ENCODE results near the gene INSC.

Gene INSC

GRCh38 chr11:15099267-15099666, 15.5 kb upstream of the INSC start:
- ATAC-seq (no peak), DNase-seq (no peak)
- no peaks in the 10 kb centered on the region for H3K4me1 Mint-ChIP-seq
- H3K4me3 Mint-ChIP-seq, result no peak overlapping the region
- no peaks in the 10 kb centered on the region for H3K9me3 Mint-ChIP-seq
- peaks cover 16% of the 10 kb centered on the region for H3K27me3 Mint-ChIP-seq
- peaks cover 2% of the 10 kb centered on the region for H3K36me3 Mint-ChIP-seq (ENCODE audit: low read depth)
- H3K27ac Mint-ChIP-seq, result no peak overlapping the region

GRCh38 chr11:15101072-15101709, 13.5 kb upstream of the INSC start:
- ATAC-seq (no peak), DNase-seq (peak; percentile 63)
- no peak overlapping the region for H3K27ac Mint-ChIP-seq
- H3K36me3 Mint-ChIP-seq (ENCODE audit: low read depth), result no peaks in the 10 kb centered on the region
- H3K9me3 Mint-ChIP-seq, result no peaks in the 10 kb centered on the region
- H3K27me3 Mint-ChIP-seq, result peaks cover 9% of the 10 kb centered on the region
- H3K4me1 Mint-ChIP-seq, result peaks cover 2% of the 10 kb centered on the region
- H3K4me3 Mint-ChIP-seq, result no peak overlapping the region

- H3K4me3 Mint-ChIP-seq, result no peak overlapping the region
- DNase-seq, result no peak
These were observed 10.6 kb upstream of the INSC start for GRCh38 chr11:15104166-15104565.

GRCh38 chr11:15106201-15106965, 8.3 kb upstream of the INSC start:
- DNase-seq (no peak), ATAC-seq (no peak)
- peaks cover 3% of the 10 kb centered on the region for H3K4me1 Mint-ChIP-seq
- H3K27me3 Mint-ChIP-seq, result no peaks in the 10 kb centered on the region
- no peaks in the 10 kb centered on the region for H3K36me3 Mint-ChIP-seq (ENCODE audit: low read depth)
- no peak overlapping the region for H3K4me3 Mint-ChIP-seq
- H3K9me3 Mint-ChIP-seq, result no peaks in the 10 kb centered on the region
- no peak overlapping the region for H3K27ac Mint-ChIP-seq

More at GRCh38 chr11:15104166-15104565, 10.6 kb upstream of the INSC start:
- no peaks in the 10 kb centered on the region for H3K9me3 Mint-ChIP-seq
- H3K27ac Mint-ChIP-seq, result no peak overlapping the region
- no peaks in the 10 kb centered on the region for H3K27me3 Mint-ChIP-seq
- H3K36me3 Mint-ChIP-seq (ENCODE audit: low read depth), result no peaks in the 10 kb centered on the region
- ATAC-seq, result no peak
- H3K4me1 Mint-ChIP-seq, result peaks cover 3% of the 10 kb centered on the region

GRCh38 chr11:15107730-15108515, 6.8 kb upstream of the INSC start:
- Mint-ChIP-seq H3K27ac (no peak overlapping the region), H3K9me3 (no peaks in the 10 kb centered on the region), H3K27me3 (no peaks in the 10 kb centered on the region), H3K4me3 (no peak overlapping the region), H3K36me3 (ENCODE audit: low read depth) (no peaks in the 10 kb centered on the region), H3K4me1 (peaks cover 3% of the 10 kb centered on the region)
- no peak for ATAC-seq
- DNase-seq, result no peak

- ATAC-seq (no peak), DNase-seq (no peak)
- Mint-ChIP-seq H3K27ac (no peak overlapping the region), H3K36me3 (ENCODE audit: low read depth) (no peaks in the 10 kb centered on the region), H3K4me1 (peaks cover 10% of the 10 kb centered on the region), H3K4me3 (no peak overlapping the region), H3K9me3 (no peaks in the 10 kb centered on the region), H3K27me3 (peaks cover 3% of the 10 kb centered on the region)
These were observed 6.1 kb upstream of the INSC start for GRCh38 chr11:15108592-15109130.

- H3K9me3 Mint-ChIP-seq, result no peaks in the 10 kb centered on the region
- ATAC-seq (no peak), DNase-seq (no peak)
- H3K4me3 Mint-ChIP-seq, result no peak overlapping the region
- H3K27me3 Mint-ChIP-seq, result peaks cover 8% of the 10 kb centered on the region
- H3K36me3 Mint-ChIP-seq (ENCODE audit: low read depth), result no peaks in the 10 kb centered on the region
- peaks cover 13% of the 10 kb centered on the region for H3K4me1 Mint-ChIP-seq
- H3K27ac Mint-ChIP-seq, result no peak overlapping the region
These were observed 5.1 kb upstream of the INSC start for GRCh38 chr11:15109602-15110001.

- Mint-ChIP-seq H3K9me3 (no peaks in the 10 kb centered on the region), H3K27me3 (peaks cover 19% of the 10 kb centered on the region), H3K4me3 (no peak overlapping the region), H3K4me1 (peaks cover 15% of the 10 kb centered on the region), H3K27ac (no peak overlapping the region), H3K36me3 (ENCODE audit: low read depth) (no peaks in the 10 kb centered on the region)
- DNase-seq (no peak), ATAC-seq (no peak)
These were observed 3.5 kb upstream of the INSC start for GRCh38 chr11:15111215-15111614.

GRCh38 chr11:15112131-15112541, 2.6 kb upstream of the INSC start:
- H3K4me1 Mint-ChIP-seq, result peaks cover 14% of the 10 kb centered on the region
- no peak for DNase-seq
- no peak for ATAC-seq
- no peaks in the 10 kb centered on the region for H3K36me3 Mint-ChIP-seq (ENCODE audit: low read depth)
- no peak overlapping the region for H3K4me3 Mint-ChIP-seq
- no peaks in the 10 kb centered on the region for H3K9me3 Mint-ChIP-seq
- H3K27me3 Mint-ChIP-seq, result peaks cover 27% of the 10 kb centered on the region
- H3K27ac Mint-ChIP-seq, result no peak overlapping the region

GRCh38 chr11:15113381-15113780, 1.3 kb upstream of the INSC start:
- no peaks in the 10 kb centered on the region for H3K36me3 Mint-ChIP-seq (ENCODE audit: low read depth)
- peak overlapping the region; percentile 30 for H3K4me3 Mint-ChIP-seq
- H3K27ac Mint-ChIP-seq, result no peak overlapping the region
- H3K4me1 Mint-ChIP-seq, result peaks cover 20% of the 10 kb centered on the region
- ATAC-seq (peak; percentile 42), DNase-seq (peak; percentile 12)
- H3K9me3 Mint-ChIP-seq, result no peaks in the 10 kb centered on the region
- peaks cover 34% of the 10 kb centered on the region for H3K27me3 Mint-ChIP-seq

GRCh38 chr11:15115686-15116085, 963 bp downstream of the INSC start:
- Mint-ChIP-seq H3K27ac (no peak overlapping the region), H3K27me3 (peaks cover 38% of the 10 kb centered on the region), H3K4me3 (no peak overlapping the region), H3K9me3 (no peaks in the 10 kb centered on the region), H3K4me1 (peaks cover 30% of the 10 kb centered on the region), H3K36me3 (ENCODE audit: low read depth) (no peaks in the 10 kb centered on the region)
- DNase-seq, result no peak
- no peak for ATAC-seq

- no peaks in the 10 kb centered on the region for H3K36me3 Mint-ChIP-seq (ENCODE audit: low read depth)
- no peak for ATAC-seq
- H3K9me3 Mint-ChIP-seq, result no peaks in the 10 kb centered on the region
- H3K4me1 Mint-ChIP-seq, result peaks cover 30% of the 10 kb centered on the region
- no peak for DNase-seq
- peaks cover 41% of the 10 kb centered on the region for H3K27me3 Mint-ChIP-seq
- H3K27ac Mint-ChIP-seq, result no peak overlapping the region
- no peak overlapping the region for H3K4me3 Mint-ChIP-seq
These were observed 3.0 kb downstream of the INSC start for GRCh38 chr11:15117751-15118150.

GRCh38 chr11:15118431-15118830, 3.7 kb downstream of the INSC start:
- peak; percentile 89 for ATAC-seq
- Mint-ChIP-seq H3K27ac (no peak overlapping the region), H3K27me3 (peaks cover 45% of the 10 kb centered on the region), H3K36me3 (ENCODE audit: low read depth) (no peaks in the 10 kb centered on the region), H3K9me3 (no peaks in the 10 kb centered on the region), H3K4me3 (no peak overlapping the region), H3K4me1 (peaks cover 25% of the 10 kb centered on the region)
- no peak for DNase-seq

GRCh38 chr11:15119352-15119751, 4.6 kb downstream of the INSC start:
- H3K4me1 Mint-ChIP-seq, result peaks cover 20% of the 10 kb centered on the region
- ATAC-seq, result no peak
- H3K9me3 Mint-ChIP-seq, result no peaks in the 10 kb centered on the region
- no peaks in the 10 kb centered on the region for H3K36me3 Mint-ChIP-seq (ENCODE audit: low read depth)
- no peak for DNase-seq
- H3K27me3 Mint-ChIP-seq, result peaks cover 42% of the 10 kb centered on the region
- H3K4me3 Mint-ChIP-seq, result no peak overlapping the region
- no peak overlapping the region for H3K27ac Mint-ChIP-seq
